Caco-2 (cell line): Measurements from ENCODE around the gene PRIM1. TPM values are rescaled to one million over a fixed set of nuclear protein-coding genes. Genes with fewer than 3 reads are reported as not detected.

Source experiments
- BruUV-seq: library from RNA; stranded (reverse); fragments of 400-500 nt; replicated peaks from 2 replicates; lab custom pipeline; 2021; lab: Mats Ljungman, UMichigan
- CTCF ChIA-PET: fragments of 300-600 bp; sonication (Branson Sonifier 250); formaldehyde crosslinking; loops from one replicate; lab custom pipeline; 2022; ENCODE audit warnings: antibody characterized with exemption; lab: Charles Lee
- POLR2A ChIA-PET: fragments of 300-600 bp; sonication (Branson Sonifier 250); formaldehyde crosslinking; loops from one replicate; lab custom pipeline; 2022; ENCODE audit warnings: antibody characterized with exemption; lab: Charles Lee
- DNase-seq, 2 experiments: peaks; one replicate each; pipeline versions ENCODE4 v3.0.0 to v3.0.0-alpha.2; 2020 to 2022
- H3K27me3 ChIP-seq: replicated peaks from 2 replicates; pipeline ENCODE4 v1.6.0; 2011; ENCODE audit warnings: low read length; ENCODE audit not compliant: control insufficient read depth, insufficient read depth
- H3K36me3 ChIP-seq: 2 replicates; pipeline ENCODE4 v1.5.1; 2011; ENCODE audit warnings: low read length; ENCODE audit not compliant: control insufficient read depth, insufficient read depth
- H3K4me1 ChIP-seq: fragments of 250-450 bp; sonication (Bioruptor Pico); 2 replicates; pipeline ENCODE4 v1.5.1; 2020; ENCODE audit warnings: mild to moderate bottlenecking
- H3K4me3 ChIP-seq: 2 replicates; pipeline ENCODE4 v1.5.1; 2011; ENCODE audit warnings: low read depth, mild to moderate bottlenecking, control low read depth, low read length
- H3K9me3 ChIP-seq: fragments of 250-450 bp; sonication (Bioruptor Pico); 2 replicates; pipeline ENCODE4 v1.5.1; 2020; ENCODE audit warnings: mild to moderate bottlenecking, moderate library complexity
- H3K27ac Mint-ChIP-seq: one replicate; pipeline ENCODE4 v1.8.0; 2022; ENCODE audit warnings: mixed read lengths; ENCODE audit not compliant: unreplicated experiment
- H3K27me3 Mint-ChIP-seq: one replicate; pipeline ENCODE4 v1.8.0; 2022; ENCODE audit warnings: mixed read lengths; ENCODE audit not compliant: insufficient read depth, unreplicated experiment
- H3K36me3 Mint-ChIP-seq: one replicate; pipeline ENCODE4 v1.8.0; 2022; ENCODE audit warnings: mild to moderate bottlenecking, mixed read lengths; ENCODE audit not compliant: insufficient read depth, unreplicated experiment
- H3K4me1 Mint-ChIP-seq: one replicate; pipeline ENCODE4 v1.8.0; 2022; ENCODE audit warnings: low read depth, mixed read lengths; ENCODE audit not compliant: unreplicated experiment
- H3K4me3 Mint-ChIP-seq: one replicate; pipeline ENCODE4 v1.8.0; 2022; ENCODE audit warnings: mild to moderate bottlenecking, moderate library complexity, mixed read lengths; ENCODE audit not compliant: unreplicated experiment
- H3K9me3 Mint-ChIP-seq: one replicate; pipeline ENCODE4 v1.8.0; 2022; ENCODE audit warnings: mixed read lengths; ENCODE audit not compliant: unreplicated experiment
- intact Hi-C: fragments of 100-400 bp; cut with micrococcal nuclease; formaldehyde crosslinking; loops from one replicate; pipeline ENCODE4 v1.10.0; 2022; ENCODE audit not compliant: unreplicated experiment
- total RNA-seq: library from RNA; stranded (reverse); gene quantifications from 2 replicates; pipeline ENCODE4 v1.2.3, GENCODE V29; 2022
- TF ChIP-seq, protein P1 (sequence below), 2 experiments: fragments of 200-600 bp in 1 of 2; IDR thresholded peaks; 1 replicate in 1 of 2; 2 replicates in 1 of 2; pipeline versions ENCODE4 v1.5.1 to v1.8.0; 2011 to 2022; ENCODE audit warnings: antibody characterized with exemption in 1 of 2, control low read depth in 1 of 2, inconsistent platforms in 1 of 2, low read depth in 1 of 2, low read length in 1 of 2, mild to moderate bottlenecking in 1 of 2, moderate library complexity in 1 of 2; ENCODE audit not compliant: insufficient read depth in 1 of 2, severe bottlenecking in 1 of 2, unreplicated experiment in 1 of 2

Gene PRIM1
- total RNA-seq, 1 experiment from 2014 or later: 38.0 TPM

- CTCF ChIA-PET: no interaction called here
- DNase-seq: no peak
- Histone ChIP-seq H3K9me3 (no peaks in the 10 kb centered on the region), H3K27me3 (no peaks in the 10 kb centered on the region), H3K4me1 (no peaks in the 10 kb centered on the region), H3K4me3 (no peak overlapping the region), H3K36me3 (no peaks in the 10 kb centered on the region)
- no TSS peak for BruUV-seq
- no peaks in the 10 kb centered on the region for H3K36me3 Mint-ChIP-seq
- H3K27me3 Mint-ChIP-seq: no peaks in the 10 kb centered on the region
- H3K9me3 Mint-ChIP-seq: no peaks in the 10 kb centered on the region
- POLR2A ChIA-PET: no interaction called here
- intact Hi-C loops: no loop called here
- H3K4me3 Mint-ChIP-seq: no peak overlapping the region
- peaks cover 9% of the 10 kb centered on the region for H3K4me1 Mint-ChIP-seq
- H3K27ac Mint-ChIP-seq: no peak overlapping the region
- TF ChIP-seq, protein P1, sequence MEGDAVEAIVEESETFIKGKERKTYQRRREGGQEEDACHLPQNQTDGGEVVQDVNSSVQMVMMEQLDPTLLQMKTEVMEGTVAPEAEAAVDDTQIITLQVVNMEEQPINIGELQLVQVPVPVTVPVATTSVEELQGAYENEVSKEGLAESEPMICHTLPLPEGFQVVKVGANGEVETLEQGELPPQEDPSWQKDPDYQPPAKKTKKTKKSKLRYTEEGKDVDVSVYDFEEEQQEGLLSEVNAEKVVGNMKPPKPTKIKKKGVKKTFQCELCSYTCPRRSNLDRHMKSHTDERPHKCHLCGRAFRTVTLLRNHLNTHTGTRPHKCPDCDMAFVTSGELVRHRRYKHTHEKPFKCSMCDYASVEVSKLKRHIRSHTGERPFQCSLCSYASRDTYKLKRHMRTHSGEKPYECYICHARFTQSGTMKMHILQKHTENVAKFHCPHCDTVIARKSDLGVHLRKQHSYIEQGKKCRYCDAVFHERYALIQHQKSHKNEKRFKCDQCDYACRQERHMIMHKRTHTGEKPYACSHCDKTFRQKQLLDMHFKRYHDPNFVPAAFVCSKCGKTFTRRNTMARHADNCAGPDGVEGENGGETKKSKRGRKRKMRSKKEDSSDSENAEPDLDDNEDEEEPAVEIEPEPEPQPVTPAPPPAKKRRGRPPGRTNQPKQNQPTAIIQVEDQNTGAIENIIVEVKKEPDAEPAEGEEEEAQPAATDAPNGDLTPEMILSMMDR (IDR thresholded peaks at IDR 0.05; ENCODE audit: insufficient read depth in 1 of 2, low read depth in 1 of 2, low read length in 1 of 2, severe bottlenecking in 1 of 2, unreplicated experiment in 1 of 2): no peak
Measured at GRCh38 chr12:56773113-56773512, 21.0 kb upstream of the PRIM1 start.

DNA sequence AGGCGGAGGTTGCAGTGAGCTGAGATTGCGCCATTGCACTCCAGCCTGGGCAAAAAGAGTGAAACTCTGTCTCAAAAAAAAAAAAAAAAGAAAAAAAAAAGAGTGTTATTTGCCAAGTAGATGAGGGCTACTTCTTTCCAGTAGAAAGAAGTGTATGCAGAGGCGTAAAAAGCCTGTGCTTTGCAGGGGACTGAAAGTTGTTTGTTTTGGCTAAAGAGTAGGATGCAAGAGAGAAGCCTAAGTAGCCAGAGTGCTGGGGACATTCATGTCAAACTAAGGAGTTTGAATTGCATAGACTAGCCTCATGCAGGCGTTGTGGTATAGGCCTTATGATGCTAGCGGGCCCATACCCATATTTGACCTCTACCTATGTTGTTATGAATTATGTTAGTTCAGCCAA lies 20.5 kb upstream of the PRIM1 start:
- intact Hi-C loops: no loop called here
- H3K36me3 ChIP-seq: no peaks in the 10 kb centered on the region
- no peak overlapping the region for H3K4me3 ChIP-seq
- ChIA-PET POLR2A (no interaction called here), CTCF (no interaction called here)
- H3K27ac Mint-ChIP-seq: no peak overlapping the region
- H3K4me1 Mint-ChIP-seq: peaks cover 13% of the 10 kb centered on the region
- no peaks in the 10 kb centered on the region for H3K4me1 ChIP-seq
- no peaks in the 10 kb centered on the region for H3K9me3 Mint-ChIP-seq
- H3K27me3 Mint-ChIP-seq: no peaks in the 10 kb centered on the region
- H3K4me3 Mint-ChIP-seq: no peak overlapping the region
- no peaks in the 10 kb centered on the region for H3K27me3 ChIP-seq
- no TSS peak for BruUV-seq
- no peak for DNase-seq
- no peaks in the 10 kb centered on the region for H3K36me3 Mint-ChIP-seq
- no peaks in the 10 kb centered on the region for H3K9me3 ChIP-seq
- TF ChIP-seq, protein P1 (IDR thresholded peaks at IDR 0.05; ENCODE audit: insufficient read depth in 1 of 2, low read depth in 1 of 2, low read length in 1 of 2, severe bottlenecking in 1 of 2, unreplicated experiment in 1 of 2): no peak

DNA sequence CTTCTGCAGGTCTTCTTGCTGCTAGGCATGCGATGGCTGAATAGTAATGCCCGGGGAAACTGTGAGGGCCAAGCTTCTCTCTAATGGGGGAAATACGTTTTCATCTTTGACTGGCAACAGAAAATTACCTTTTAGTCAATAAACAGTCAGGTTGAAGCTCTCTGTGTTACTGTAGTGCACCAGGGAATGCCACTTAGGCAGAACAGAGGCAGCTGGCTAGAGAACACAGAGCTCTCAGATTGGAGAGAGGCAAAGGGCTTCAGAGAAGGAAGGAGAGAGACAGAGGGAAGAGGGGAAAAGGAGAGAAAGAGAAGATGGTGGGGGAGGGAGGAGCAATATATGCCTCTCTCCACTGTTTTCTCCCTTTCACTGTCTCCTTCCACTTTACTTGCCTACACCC lies 17.7 kb upstream of the PRIM1 start:
- H3K27ac Mint-ChIP-seq: no peak overlapping the region
- no peaks in the 10 kb centered on the region for H3K4me1 ChIP-seq
- no peaks in the 10 kb centered on the region for H3K36me3 Mint-ChIP-seq
- no TSS peak for BruUV-seq
- ChIA-PET CTCF (no interaction called here), POLR2A (no interaction called here)
- H3K4me3 Mint-ChIP-seq: no peak overlapping the region
- no peaks in the 10 kb centered on the region for H3K36me3 ChIP-seq
- intact Hi-C loops: no loop called here
- no peak overlapping the region for H3K4me3 ChIP-seq
- no peaks in the 10 kb centered on the region for H3K9me3 Mint-ChIP-seq
- peaks cover 13% of the 10 kb centered on the region for H3K4me1 Mint-ChIP-seq
- no peaks in the 10 kb centered on the region for H3K27me3 Mint-ChIP-seq
- no peaks in the 10 kb centered on the region for H3K27me3 ChIP-seq
- TF ChIP-seq, protein P1 (IDR thresholded peaks at IDR 0.05; ENCODE audit: insufficient read depth in 1 of 2, low read depth in 1 of 2, low read length in 1 of 2, severe bottlenecking in 1 of 2, unreplicated experiment in 1 of 2): no peak
- H3K9me3 ChIP-seq: no peaks in the 10 kb centered on the region
- no peak for DNase-seq
